ENCODE results near the gene NPPC.
"Not testable (repeated sequence)": the region's sequence is repeated elsewhere in the genome, so short reads cannot be mapped to it uniquely, and the experiment has no call there.

The NPPC gene

GRCh38 chr2:231886071-231886681, 40.0 kb downstream of the NPPC start:
- DNase-seq (ENCODE audit: low read depth in 2 of 2) = no peak

- no peak for DNase-seq (ENCODE audit: low read depth in 2 of 2)
These were observed 41.6 kb downstream of the NPPC start for GRCh38 chr2:231884438-231885140.

GRCh38 chr2:231883468-231883881, 42.7 kb downstream of the NPPC start:
- DNase-seq (ENCODE audit: low read depth in 2 of 2) = no peak

GRCh38 chr2:231882646-231883045, 43.5 kb downstream of the NPPC start:
- DNase-seq (ENCODE audit: low read depth in 2 of 2) = no peak

- not testable (repeated sequence) for DNase-seq (ENCODE audit: low read depth in 2 of 2)
These were observed 45.8 kb downstream of the NPPC start for GRCh38 chr2:231880371-231880770.

GRCh38 chr2:231879216-231879615, 47.0 kb downstream of the NPPC start:
- no peak for DNase-seq (ENCODE audit: low read depth in 2 of 2)

- no peak for DNase-seq (ENCODE audit: low read depth in 2 of 2)
These were observed 48.4 kb downstream of the NPPC start for GRCh38 chr2:231877533-231878456.

- no peak for DNase-seq (ENCODE audit: low read depth in 2 of 2)
These were observed 51.3 kb downstream of the NPPC start for GRCh38 chr2:231874944-231875343.

All from stimulated activated CD8-positive, alpha-beta memory T cell treated with anti-CD3 and anti-CD28 coated beads, Interleukin-2, amount 100 ng/mL, for 48 hours (primary cell).